ENCODE results near the gene ZNF668.

GRCh38 chr16:31074814-31075183 is 759 bp upstream of the ZNF668 start:
- TF ChIP-seq CTCF (IDR thresholded peaks at IDR 0.05) (no peak), POLR2A (IDR thresholded peaks at IDR 0.05) (no peak)
